Activated naive CD8-positive, alpha-beta T cell treated with anti-CD3 and anti-CD28 coated beads, Interleukin-2, amount 50 U/mL, for 24 hours (primary cell): ENCODE data around the gene TMEM260.
"Not testable (repeated sequence)": the region's sequence is repeated elsewhere in the genome, so short reads cannot be mapped to it uniquely, and the experiment has no call there.

Experiments used
- ATAC-seq: fragments of 150-1000 bp; cut with Tn5 transposase; one replicate; pipeline ENCODE4 v1.10.0; 2021
- DNase-seq: peaks from one replicate; pipeline ENCODE4 v3.0.0; 2021
- H3K27ac Mint-ChIP-seq: one replicate; pipeline ENCODE4 v1.8.0; 2021; ENCODE audit warnings: mild to moderate bottlenecking, mixed read lengths
- H3K27me3 Mint-ChIP-seq: one replicate; pipeline ENCODE4 v1.8.0; 2021; ENCODE audit warnings: mixed read lengths
- H3K36me3 Mint-ChIP-seq: one replicate; pipeline ENCODE4 v1.8.0; 2021; ENCODE audit warnings: low read depth, mixed read lengths
- H3K4me1 Mint-ChIP-seq: one replicate; pipeline ENCODE4 v1.8.0; 2021; ENCODE audit warnings: mixed read lengths
- H3K4me3 Mint-ChIP-seq: one replicate; pipeline ENCODE4 v1.8.0; 2021; ENCODE audit warnings: mild to moderate bottlenecking, moderate library complexity, mixed read lengths
- H3K9me3 Mint-ChIP-seq: one replicate; pipeline ENCODE4 v1.8.0; 2021; ENCODE audit warnings: mixed read lengths

Gene TMEM260

DNA sequence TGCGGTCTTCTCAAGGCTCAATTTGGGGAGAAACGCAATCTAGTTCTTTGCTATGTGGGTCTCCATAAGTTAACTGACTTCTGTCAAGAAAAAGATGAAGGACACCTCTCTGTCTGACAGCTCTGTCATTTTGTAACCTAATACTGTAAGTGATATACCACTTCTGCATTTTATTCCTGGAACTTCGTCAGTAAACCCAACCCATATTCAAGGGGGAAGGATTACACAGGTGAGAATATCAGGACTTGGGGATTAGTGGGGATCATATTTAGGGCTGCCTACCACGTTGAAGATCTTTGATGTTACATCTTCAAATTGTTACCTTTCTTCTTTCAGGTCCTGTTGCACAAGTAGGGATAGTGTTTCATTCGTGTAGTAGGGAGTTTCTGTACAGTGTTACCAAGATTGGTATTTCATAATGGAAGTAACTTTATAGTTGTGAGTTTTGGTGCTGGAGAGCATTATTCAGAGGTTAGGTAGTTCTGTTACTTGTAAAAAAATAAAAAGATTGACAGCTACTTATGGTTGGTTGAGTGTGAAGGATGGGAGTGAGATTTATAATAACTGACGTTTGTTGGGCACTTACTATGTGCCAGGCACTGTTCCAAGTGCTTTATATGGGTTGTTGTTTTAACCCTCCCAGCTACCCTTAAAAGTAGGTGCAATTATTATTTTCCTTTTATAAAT lies 1.6 kb downstream of the TMEM260 start:
- Mint-ChIP-seq H3K27me3 (no peaks in the 10 kb centered on the region), H3K9me3 (no peaks in the 10 kb centered on the region), H3K4me3 (peak overlapping the region; percentile 93), H3K27ac (no peak overlapping the region), H3K4me1 (peaks cover 38% of the 10 kb centered on the region), H3K36me3 (peaks cover 4% of the 10 kb centered on the region)
- DNase-seq (no peak), ATAC-seq (no peak)

DNA sequence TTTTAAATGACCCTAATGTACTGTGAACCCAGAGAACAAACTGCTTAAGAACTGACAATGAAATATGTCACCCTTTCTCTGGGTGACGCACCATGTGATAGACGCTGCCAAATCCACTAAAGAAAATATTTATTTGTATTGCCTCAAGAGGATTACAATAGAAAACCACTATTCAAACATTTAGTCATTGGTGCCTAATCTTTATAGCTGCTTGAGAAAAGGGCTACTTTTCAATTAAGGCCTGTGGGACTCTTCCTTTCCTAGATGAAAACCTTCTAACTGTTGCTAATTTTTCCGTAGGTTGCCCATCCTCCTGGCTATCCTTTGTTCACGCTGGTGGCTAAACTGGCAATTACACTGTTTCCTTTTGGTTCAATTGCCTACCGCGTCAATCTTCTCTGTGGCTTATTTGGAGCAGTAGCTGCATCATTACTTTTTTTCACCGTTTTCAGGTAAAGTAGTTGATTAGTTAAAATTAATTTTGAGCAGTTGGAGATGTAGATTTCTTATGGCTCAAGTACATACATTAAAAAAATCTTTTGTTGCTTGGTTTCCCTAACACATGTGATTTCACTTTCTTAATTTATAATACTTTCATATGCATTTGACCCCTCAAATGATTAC lies 6.0 kb downstream of the TMEM260 start:
- H3K36me3 Mint-ChIP-seq, result peaks cover 13% of the 10 kb centered on the region
- H3K4me1 Mint-ChIP-seq, result peaks cover 31% of the 10 kb centered on the region
- no peaks in the 10 kb centered on the region for H3K27me3 Mint-ChIP-seq
- DNase-seq, result no peak
- no peak overlapping the region for H3K4me3 Mint-ChIP-seq
- no peaks in the 10 kb centered on the region for H3K9me3 Mint-ChIP-seq
- no peak for ATAC-seq
- no peak overlapping the region for H3K27ac Mint-ChIP-seq

DNA sequence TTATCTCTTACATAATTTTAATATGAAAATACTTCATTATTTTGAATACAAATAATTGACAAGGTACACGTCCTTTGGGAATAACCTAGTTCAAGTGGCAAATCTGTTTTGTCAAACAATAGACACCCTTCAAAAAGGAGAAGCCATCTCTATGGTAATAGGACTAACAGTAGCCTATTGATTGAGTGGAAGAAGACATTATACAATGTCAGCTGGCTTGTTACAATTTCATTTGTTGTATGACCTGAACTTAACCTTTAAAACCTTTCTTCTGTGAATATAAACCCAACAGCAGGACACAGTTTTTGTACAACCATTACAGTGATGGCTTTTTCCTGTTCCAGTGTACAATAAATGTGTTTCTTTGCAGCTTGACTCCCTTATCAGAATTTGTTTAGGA lies 8.1 kb downstream of the TMEM260 start:
- peaks cover 14% of the 10 kb centered on the region for H3K4me1 Mint-ChIP-seq
- no peaks in the 10 kb centered on the region for H3K9me3 Mint-ChIP-seq
- peaks cover 13% of the 10 kb centered on the region for H3K36me3 Mint-ChIP-seq
- no peak overlapping the region for H3K27ac Mint-ChIP-seq
- H3K4me3 Mint-ChIP-seq, result no peak overlapping the region
- ATAC-seq, result no peak
- no peaks in the 10 kb centered on the region for H3K27me3 Mint-ChIP-seq
- DNase-seq, result no peak

DNA sequence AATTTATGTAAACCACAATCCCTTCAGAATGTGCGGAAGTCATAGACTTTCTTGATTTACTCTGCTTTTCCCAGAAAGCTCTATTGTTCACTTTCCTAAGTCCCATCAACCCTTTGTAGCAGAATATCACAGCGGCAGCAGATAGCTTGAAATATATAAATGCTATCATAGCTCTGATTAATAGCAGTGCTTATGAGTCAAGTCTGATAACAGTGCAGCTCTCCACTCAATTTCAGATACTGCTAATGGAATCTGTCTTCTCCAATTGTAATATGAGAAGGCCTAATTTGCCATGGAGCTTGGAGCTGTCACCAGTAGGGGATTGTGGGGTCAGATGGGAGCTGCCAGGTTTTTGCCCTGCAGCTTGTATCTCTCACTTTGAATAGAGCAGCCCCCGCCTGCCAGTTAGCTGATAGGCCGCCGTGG lies 10.9 kb downstream of the TMEM260 start:
- peaks cover 19% of the 10 kb centered on the region for H3K36me3 Mint-ChIP-seq
- H3K27ac Mint-ChIP-seq, result no peak overlapping the region
- H3K4me3 Mint-ChIP-seq, result no peak overlapping the region
- DNase-seq (no peak), ATAC-seq (no peak)
- H3K9me3 Mint-ChIP-seq, result no peaks in the 10 kb centered on the region
- H3K27me3 Mint-ChIP-seq, result no peaks in the 10 kb centered on the region
- H3K4me1 Mint-ChIP-seq, result no peaks in the 10 kb centered on the region

DNA sequence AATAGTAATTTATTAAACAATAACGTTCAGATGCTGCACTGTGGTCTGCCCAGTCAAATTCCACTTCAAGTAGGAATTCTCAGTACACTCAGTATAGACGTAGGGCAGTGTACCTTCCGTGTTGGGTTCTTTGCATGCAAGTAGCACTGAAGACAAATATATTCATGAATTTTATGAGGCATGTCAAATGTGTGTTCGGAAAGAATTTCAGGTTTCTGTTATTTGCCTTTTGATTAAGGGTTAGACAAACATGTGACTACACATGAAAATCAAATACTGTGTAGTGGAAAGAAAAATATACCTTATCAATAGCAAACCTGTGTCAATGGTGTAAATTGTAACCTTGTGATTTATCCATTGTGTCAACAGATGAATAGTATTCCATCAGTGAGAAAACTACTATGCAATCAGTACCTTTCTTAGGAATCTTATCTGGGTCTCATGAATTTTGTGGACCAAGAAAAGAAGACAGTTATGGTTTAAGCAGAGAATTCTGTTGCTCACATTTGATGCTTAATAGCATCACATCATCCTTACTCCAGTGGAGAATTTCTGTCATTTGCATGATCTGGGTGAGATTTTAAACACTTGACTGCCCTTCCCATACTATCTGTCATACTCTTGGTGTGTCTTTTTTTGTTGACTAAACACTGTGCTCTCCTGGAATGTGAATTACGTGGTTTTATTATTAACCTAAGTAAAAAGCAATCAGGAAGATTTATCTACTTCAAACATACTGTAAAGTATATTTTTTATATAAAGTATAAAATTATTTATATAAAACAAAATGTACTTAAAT lies 13.3 kb downstream of the TMEM260 start:
- H3K27me3 Mint-ChIP-seq, result no peaks in the 10 kb centered on the region
- DNase-seq (no peak), ATAC-seq (no peak)
- no peaks in the 10 kb centered on the region for H3K4me1 Mint-ChIP-seq
- peaks cover 18% of the 10 kb centered on the region for H3K36me3 Mint-ChIP-seq
- H3K4me3 Mint-ChIP-seq, result no peak overlapping the region
- H3K27ac Mint-ChIP-seq, result no peak overlapping the region
- H3K9me3 Mint-ChIP-seq, result no peaks in the 10 kb centered on the region

DNA sequence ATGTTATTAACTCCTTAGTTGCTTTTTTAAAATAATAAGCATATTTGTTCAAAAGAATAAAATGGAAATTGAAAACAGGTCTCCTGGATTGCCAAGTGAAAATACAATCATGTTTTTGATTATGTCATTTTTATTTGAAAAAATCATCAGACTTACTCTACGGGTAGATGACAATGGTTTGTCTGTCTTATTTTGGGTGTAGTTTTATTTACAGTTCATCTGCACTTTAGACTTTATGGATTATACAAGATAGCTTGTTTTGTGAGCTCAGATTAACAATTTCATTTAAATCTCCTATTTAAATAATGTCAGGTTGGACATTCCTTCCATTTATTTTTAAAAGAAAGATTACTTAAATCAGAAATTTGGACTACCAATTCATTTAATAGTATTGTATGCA lies 14.8 kb downstream of the TMEM260 start:
- H3K27ac Mint-ChIP-seq, result no peak overlapping the region
- no peaks in the 10 kb centered on the region for H3K4me1 Mint-ChIP-seq
- H3K27me3 Mint-ChIP-seq, result no peaks in the 10 kb centered on the region
- peaks cover 24% of the 10 kb centered on the region for H3K36me3 Mint-ChIP-seq
- DNase-seq (no peak), ATAC-seq (no peak)
- no peak overlapping the region for H3K4me3 Mint-ChIP-seq
- no peaks in the 10 kb centered on the region for H3K9me3 Mint-ChIP-seq

DNA sequence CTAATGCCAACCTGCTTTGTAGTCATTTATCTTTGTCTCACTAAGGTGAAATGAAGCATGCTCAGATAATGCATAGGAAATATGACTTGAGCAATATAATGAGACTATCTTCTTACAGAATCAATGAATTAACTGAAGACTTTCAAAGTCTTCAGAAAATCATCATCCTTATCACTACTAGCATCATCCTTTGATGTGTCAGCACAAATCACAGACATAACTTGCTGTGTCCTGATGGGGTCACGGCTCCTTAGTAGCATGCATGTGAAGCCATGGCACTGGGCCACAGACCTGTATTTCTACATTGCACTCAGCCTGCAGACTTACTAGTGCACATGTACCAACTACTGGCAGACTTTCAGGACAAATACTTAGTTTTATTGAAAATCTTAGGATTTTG lies 18.9 kb downstream of the TMEM260 start:
- no peak overlapping the region for H3K4me3 Mint-ChIP-seq
- ATAC-seq (no peak), DNase-seq (no peak)
- no peak overlapping the region for H3K27ac Mint-ChIP-seq
- peaks cover 21% of the 10 kb centered on the region for H3K36me3 Mint-ChIP-seq
- H3K27me3 Mint-ChIP-seq, result no peaks in the 10 kb centered on the region
- no peaks in the 10 kb centered on the region for H3K4me1 Mint-ChIP-seq
- no peaks in the 10 kb centered on the region for H3K9me3 Mint-ChIP-seq

DNA sequence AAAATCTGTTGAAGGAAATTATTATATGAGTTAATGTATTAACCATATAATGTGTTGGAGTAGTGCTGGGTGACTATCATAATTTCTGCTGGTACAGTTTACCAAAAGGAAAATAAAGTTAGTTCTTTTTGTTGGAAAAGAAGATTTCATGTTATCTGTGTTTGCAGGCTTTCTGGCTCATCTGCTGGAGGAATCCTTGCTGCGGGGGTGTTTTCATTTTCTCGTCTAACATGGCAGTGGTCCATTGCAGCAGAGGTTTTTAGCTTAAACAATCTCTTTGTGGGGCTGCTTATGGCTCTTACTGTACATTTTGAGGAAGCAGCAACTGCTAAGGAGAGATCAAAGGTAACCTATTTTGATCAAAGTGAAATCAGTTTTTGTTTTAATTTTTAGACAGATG lies 24.1 kb downstream of the TMEM260 start:
- ATAC-seq (no peak), DNase-seq (no peak)
- Mint-ChIP-seq H3K36me3 (peaks cover 20% of the 10 kb centered on the region), H3K4me1 (peaks cover 4% of the 10 kb centered on the region), H3K27me3 (no peaks in the 10 kb centered on the region), H3K4me3 (no peak overlapping the region), H3K9me3 (no peaks in the 10 kb centered on the region), H3K27ac (no peak overlapping the region)

DNA sequence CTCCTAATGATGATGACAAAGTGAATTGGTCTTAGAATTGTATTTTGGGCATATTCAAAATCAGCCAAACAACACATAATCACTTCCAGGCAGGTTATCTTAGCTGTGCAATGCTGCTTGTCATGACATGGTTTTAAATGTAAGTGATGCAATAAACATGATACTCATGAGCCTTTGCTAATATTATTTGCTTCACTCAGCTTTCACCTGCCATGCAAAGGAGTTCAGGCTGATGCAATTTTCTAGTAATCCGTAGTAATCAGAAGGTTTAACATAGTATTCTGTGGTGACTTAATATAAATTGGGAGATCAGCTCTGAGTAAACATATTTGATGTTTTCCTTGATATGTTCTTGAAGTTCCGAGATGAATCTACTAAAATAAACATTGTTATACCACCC lies 29.1 kb downstream of the TMEM260 start:
- Mint-ChIP-seq H3K9me3 (peaks cover 4% of the 10 kb centered on the region), H3K4me1 (peaks cover 4% of the 10 kb centered on the region), H3K27me3 (no peaks in the 10 kb centered on the region), H3K27ac (no peak overlapping the region), H3K4me3 (no peak overlapping the region), H3K36me3 (peaks cover 37% of the 10 kb centered on the region)
- DNase-seq (no peak), ATAC-seq (no peak)

DNA sequence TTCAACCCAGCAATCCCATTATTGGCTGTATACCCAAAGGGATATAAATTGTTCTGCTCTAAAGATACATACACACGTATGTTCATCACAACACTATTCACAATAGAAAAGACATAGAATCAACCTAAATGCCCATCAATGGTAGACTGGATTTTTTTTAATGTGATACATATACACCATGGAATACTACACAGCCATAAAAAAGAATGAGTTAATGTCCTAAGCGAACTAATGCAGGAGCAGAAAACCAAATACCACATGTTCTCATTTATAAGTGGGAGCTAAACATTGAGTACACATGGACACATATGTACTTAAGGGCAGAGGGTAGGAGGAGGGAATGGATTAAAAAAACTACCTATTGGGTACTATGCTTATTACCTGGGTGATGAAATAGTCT lies 32.1 kb downstream of the TMEM260 start:
- not testable (repeated sequence) for H3K27me3 Mint-ChIP-seq, H3K4me3 Mint-ChIP-seq, H3K9me3 Mint-ChIP-seq, ATAC-seq, H3K4me1 Mint-ChIP-seq, H3K27ac Mint-ChIP-seq, DNase-seq
- H3K36me3 Mint-ChIP-seq, result peaks cover 42% of the 10 kb centered on the region

DNA sequence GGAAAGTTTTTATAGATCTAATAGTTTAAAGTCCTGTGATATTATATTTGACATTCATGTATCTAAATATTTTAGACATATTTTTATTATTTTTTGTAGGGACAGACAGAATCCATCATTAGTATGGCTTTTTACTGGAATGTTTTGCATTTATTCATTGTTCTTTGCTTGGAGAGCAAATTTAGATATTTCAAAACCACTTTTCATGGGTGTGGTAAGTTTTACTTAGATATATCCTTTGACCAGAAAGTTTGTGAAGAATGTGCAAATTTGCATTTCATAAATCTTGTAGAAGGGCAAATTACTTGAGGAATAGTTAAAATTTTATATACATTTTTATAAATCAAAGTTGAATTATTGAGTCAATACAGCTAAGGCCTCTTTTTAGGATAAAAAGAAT lies 37.5 kb downstream of the TMEM260 start:
- Mint-ChIP-seq H3K4me1 (no peaks in the 10 kb centered on the region), H3K36me3 (peaks cover 33% of the 10 kb centered on the region), H3K4me3 (no peak overlapping the region), H3K9me3 (no peaks in the 10 kb centered on the region), H3K27ac (no peak overlapping the region), H3K27me3 (no peaks in the 10 kb centered on the region)
- DNase-seq (no peak), ATAC-seq (no peak)

DNA sequence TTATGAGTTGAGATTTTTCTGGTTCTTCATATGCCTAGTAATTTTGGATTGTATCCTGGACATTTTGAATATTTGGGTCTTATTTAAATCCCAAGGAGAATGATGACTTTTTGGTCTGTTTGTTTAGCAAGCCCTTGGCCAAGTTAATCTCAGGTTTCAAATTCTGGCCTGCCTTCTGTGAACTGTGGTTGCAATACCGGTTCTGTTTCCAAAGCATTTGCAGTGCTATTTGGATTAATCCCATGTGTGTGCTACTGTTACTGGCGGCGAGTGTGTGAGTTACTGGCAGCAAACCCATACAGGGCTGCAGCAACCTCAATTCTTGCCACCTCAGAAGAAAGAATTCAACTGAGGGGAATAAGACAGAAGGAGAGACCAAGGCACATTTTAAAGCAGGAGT lies 51.1 kb downstream of the TMEM260 start:
- Mint-ChIP-seq H3K27ac (no peak overlapping the region), H3K4me1 (no peaks in the 10 kb centered on the region), H3K9me3 (peaks cover 18% of the 10 kb centered on the region), H3K27me3 (no peaks in the 10 kb centered on the region), H3K36me3 (peaks cover 80% of the 10 kb centered on the region), H3K4me3 (no peak overlapping the region)
- ATAC-seq, result no peak
- DNase-seq, result no peak

DNA sequence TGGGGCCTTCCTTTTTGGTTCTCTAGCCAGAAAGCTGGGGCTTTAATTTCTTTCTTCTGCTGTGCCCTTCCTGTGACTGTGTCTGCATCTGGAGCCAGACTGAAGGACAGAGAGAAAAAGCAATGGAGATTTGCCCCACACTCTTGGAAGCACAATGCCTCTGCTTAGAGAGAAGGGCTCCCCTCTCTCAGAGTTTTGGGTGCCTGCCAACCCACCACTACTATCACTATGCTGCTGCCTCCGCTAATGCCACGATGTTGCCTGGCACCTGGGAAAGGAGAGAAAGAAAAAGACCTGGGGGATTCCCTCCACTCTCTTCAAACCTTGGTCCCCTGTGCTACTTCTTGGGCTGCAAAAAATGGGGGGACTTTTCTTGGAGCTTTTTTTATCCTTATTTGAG lies 52.6 kb downstream of the TMEM260 start:
- no peak for ATAC-seq
- Mint-ChIP-seq H3K4me3 (no peak overlapping the region), H3K4me1 (no peaks in the 10 kb centered on the region), H3K9me3 (peaks cover 18% of the 10 kb centered on the region), H3K36me3 (peaks cover 80% of the 10 kb centered on the region), H3K27me3 (no peaks in the 10 kb centered on the region), H3K27ac (no peak overlapping the region)
- DNase-seq, result no peak

DNA sequence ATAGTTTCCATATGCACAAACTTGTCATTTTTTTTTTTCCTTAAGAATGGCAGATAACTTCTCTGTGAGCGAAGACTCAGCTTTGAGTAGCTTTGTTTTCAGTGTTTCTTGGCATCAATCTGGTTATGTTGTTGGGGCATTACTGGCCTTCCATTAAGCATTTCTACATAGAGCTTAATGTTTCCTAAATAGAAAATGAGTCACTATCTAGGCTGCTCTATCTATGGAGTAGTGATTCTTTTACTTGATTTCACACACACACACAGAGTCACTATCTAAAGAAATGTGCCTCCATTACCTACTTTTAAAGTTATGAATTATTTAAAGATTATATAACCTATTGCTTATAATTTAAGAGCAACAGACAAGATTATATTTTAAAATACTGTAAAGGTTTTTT lies 53.9 kb downstream of the TMEM260 start:
- H3K36me3 Mint-ChIP-seq, result peaks cover 81% of the 10 kb centered on the region
- H3K4me1 Mint-ChIP-seq, result no peaks in the 10 kb centered on the region
- no peaks in the 10 kb centered on the region for H3K27me3 Mint-ChIP-seq

DNA sequence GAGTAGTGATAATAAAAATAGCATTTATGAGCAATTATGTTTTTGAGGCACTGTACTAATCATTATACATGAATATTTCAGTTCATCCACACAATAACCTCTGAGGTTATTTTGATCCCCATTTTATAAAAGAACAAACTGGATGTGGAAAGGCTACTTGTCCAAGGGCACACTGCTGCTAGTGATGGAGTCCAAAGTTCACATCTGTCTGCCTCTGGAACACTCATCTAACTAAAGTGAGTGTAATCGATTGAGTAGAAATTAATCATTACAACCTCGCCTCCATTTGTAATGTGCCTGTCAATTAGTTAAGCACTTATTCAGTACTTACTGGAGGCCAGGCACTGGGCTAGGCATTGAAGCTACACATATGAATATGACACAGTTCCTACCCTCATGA lies 55.4 kb downstream of the TMEM260 start:
- DNase-seq (no peak), ATAC-seq (no peak)
- Mint-ChIP-seq H3K9me3 (peaks cover 7% of the 10 kb centered on the region), H3K4me3 (no peak overlapping the region), H3K36me3 (peaks cover 78% of the 10 kb centered on the region), H3K27me3 (no peaks in the 10 kb centered on the region), H3K27ac (no peak overlapping the region), H3K4me1 (no peaks in the 10 kb centered on the region)

More for the DNA sequence above, 53.9 kb downstream of the TMEM260 start:
- Mint-ChIP-seq H3K27ac (no peak overlapping the region), H3K9me3 (peaks cover 9% of the 10 kb centered on the region), H3K4me3 (no peak overlapping the region)
- ATAC-seq (no peak), DNase-seq (no peak)
